SU-DHL-6 (cell line): ENCODE results near the gene SLC6A12.

Experiments used
- EZH2phosphoT487 ChIP-seq: fragments of 200-600 bp; sonication (generic), shearing (Covaris generic); conservative IDR thresholded peaks from 2 replicates; pipeline ENCODE4 v1.6.1; 2018; ENCODE audit warnings: mild to moderate bottlenecking, antibody characterized with exemption, low read length, moderate library complexity, mixed read lengths
- TF ChIP-seq, protein P1 (sequence below): fragments of 200-600 bp; sonication (generic); IDR thresholded peaks from one replicate; pipeline ENCODE4 v1.5.1; 2017; ENCODE audit warnings: antibody characterized with exemption, mild to moderate bottlenecking, low read length, moderate library complexity; ENCODE audit not compliant: insufficient read depth, poor library complexity, severe bottlenecking

DNA sequence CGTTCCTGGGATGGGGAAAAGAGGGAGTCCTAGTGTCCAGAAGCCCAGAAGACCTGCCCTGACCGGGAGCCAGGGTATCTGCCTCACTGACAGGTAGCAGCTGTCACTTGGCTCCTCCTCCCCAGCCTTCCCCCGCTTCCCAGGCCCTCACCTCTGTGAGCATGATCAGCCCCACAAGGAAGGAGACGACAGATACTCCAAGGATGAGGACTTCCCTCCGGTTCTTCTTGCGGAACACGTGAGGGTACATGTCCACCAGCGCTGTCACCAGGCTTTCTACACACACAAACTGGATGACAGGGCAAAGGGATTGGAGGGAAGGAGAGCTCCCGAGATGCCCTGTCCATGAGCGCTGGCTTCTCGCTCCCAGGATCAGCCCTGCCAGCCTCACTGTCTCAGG, 9.9 kb upstream of the SLC6A12 start:
- TF ChIP-seq, protein P1, sequence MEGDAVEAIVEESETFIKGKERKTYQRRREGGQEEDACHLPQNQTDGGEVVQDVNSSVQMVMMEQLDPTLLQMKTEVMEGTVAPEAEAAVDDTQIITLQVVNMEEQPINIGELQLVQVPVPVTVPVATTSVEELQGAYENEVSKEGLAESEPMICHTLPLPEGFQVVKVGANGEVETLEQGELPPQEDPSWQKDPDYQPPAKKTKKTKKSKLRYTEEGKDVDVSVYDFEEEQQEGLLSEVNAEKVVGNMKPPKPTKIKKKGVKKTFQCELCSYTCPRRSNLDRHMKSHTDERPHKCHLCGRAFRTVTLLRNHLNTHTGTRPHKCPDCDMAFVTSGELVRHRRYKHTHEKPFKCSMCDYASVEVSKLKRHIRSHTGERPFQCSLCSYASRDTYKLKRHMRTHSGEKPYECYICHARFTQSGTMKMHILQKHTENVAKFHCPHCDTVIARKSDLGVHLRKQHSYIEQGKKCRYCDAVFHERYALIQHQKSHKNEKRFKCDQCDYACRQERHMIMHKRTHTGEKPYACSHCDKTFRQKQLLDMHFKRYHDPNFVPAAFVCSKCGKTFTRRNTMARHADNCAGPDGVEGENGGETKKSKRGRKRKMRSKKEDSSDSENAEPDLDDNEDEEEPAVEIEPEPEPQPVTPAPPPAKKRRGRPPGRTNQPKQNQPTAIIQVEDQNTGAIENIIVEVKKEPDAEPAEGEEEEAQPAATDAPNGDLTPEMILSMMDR, result no peak
- TF ChIP-seq EZH2phosphoT487, result no peak
